Measurements from ENCODE around the gene CACNG4. TPM values are rescaled to one million over a fixed set of nuclear protein-coding genes. Genes with fewer than 3 reads are reported as not detected.

CACNG4 gene
- total RNA-seq, 1 donor from 2014 or later = 0.74 TPM

DNA sequence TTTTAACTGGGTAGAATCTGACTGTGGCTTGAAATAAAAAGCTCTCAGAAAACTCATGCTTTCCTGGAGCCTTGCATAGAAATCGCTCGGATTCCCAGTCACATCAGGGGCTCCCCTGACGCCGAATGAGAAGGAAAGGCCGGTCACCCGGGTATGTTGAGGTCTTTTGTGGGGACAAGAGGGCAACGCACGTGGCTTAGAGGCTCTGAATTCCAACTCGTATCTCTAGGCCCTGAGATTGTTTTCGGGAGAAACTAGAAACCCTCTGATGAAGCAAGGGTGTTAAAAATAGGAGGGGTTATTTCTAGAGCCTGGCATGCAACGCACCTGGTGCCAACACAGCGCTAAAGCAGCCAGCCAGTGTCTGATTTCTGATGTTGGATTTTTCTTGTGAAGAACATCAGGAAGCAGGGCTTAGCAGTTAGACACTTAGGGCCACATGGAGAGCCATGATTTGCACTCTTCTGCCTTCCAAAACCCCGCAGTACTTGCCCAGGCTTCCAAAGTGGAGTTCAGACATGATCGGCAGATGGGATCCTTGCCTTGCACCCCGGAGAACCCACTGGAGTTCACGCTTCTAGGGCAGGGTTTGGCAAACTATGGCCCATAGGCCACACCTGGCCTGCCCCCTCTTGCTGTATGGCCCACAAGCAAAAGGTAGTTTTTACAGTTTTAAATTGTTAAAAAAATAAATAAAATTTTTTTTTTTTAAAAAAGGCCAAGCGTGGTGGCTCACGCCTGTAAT is 92.4 kb downstream of the CACNG4 start:
- H3K27ac ChIP-seq = no peak overlapping the region
- H3K27me3 ChIP-seq = no peaks in the 10 kb centered on the region
- H3K4me3 ChIP-seq = no peak overlapping the region
- TF ChIP-seq, protein P1, sequence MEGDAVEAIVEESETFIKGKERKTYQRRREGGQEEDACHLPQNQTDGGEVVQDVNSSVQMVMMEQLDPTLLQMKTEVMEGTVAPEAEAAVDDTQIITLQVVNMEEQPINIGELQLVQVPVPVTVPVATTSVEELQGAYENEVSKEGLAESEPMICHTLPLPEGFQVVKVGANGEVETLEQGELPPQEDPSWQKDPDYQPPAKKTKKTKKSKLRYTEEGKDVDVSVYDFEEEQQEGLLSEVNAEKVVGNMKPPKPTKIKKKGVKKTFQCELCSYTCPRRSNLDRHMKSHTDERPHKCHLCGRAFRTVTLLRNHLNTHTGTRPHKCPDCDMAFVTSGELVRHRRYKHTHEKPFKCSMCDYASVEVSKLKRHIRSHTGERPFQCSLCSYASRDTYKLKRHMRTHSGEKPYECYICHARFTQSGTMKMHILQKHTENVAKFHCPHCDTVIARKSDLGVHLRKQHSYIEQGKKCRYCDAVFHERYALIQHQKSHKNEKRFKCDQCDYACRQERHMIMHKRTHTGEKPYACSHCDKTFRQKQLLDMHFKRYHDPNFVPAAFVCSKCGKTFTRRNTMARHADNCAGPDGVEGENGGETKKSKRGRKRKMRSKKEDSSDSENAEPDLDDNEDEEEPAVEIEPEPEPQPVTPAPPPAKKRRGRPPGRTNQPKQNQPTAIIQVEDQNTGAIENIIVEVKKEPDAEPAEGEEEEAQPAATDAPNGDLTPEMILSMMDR (IDR thresholded peaks at IDR 0.05) = no peak
- TF ChIP-seq POLR2A (IDR thresholded peaks at IDR 0.05) = no peak
- TF ChIP-seq POLR2AphosphoS5 (IDR thresholded peaks at IDR 0.05; ENCODE audit: insufficient read depth in 1 of 2, low read depth in 1 of 2) = no peak
- peak; percentile 52 to 71 for DNase-seq (ENCODE audit: extremely low spot score in 2 of 2)
- intact Hi-C loops (cut with DNase I) = no loop called here
- H3K4me1 ChIP-seq = no peaks in the 10 kb centered on the region
- no peaks in the 10 kb centered on the region for H3K9me3 ChIP-seq
- H3K36me3 ChIP-seq = no peaks in the 10 kb centered on the region

DNA sequence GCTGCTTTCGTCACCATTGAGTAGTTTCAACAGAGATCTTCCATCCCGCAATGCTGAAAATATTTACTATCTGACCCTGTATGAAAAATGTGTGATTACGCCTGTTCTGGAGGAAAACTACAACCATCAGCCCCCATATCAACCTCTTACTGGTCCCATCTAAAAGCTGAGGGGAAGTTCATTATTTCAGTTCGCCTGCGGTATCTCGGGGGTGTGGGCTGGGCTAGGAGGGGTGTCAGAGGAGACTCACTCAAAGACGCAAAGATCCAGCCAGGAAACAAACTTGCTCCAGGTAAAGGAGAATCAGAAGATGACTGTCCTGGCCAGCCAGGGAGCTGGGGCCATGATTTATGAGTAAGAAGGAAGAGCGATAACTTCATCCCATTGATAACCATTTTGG is 93.5 kb downstream of the CACNG4 start:
- Histone ChIP-seq H3K4me3 (no peak overlapping the region), H3K9me3 (no peaks in the 10 kb centered on the region), H3K4me1 (no peaks in the 10 kb centered on the region), H3K27me3 (no peaks in the 10 kb centered on the region), H3K27ac (no peak overlapping the region), H3K36me3 (no peaks in the 10 kb centered on the region)
- intact Hi-C loops (cut with DNase I) = no loop called here
- TF ChIP-seq, protein P1 (IDR thresholded peaks at IDR 0.05) = no peak
- no peak for TF ChIP-seq POLR2AphosphoS5 (IDR thresholded peaks at IDR 0.05; ENCODE audit: insufficient read depth in 1 of 2, low read depth in 1 of 2)
- no peak for TF ChIP-seq POLR2A (IDR thresholded peaks at IDR 0.05)
- peak in 1 of 2 donors; percentile 7 for DNase-seq (ENCODE audit: extremely low spot score in 2 of 2)

DNA sequence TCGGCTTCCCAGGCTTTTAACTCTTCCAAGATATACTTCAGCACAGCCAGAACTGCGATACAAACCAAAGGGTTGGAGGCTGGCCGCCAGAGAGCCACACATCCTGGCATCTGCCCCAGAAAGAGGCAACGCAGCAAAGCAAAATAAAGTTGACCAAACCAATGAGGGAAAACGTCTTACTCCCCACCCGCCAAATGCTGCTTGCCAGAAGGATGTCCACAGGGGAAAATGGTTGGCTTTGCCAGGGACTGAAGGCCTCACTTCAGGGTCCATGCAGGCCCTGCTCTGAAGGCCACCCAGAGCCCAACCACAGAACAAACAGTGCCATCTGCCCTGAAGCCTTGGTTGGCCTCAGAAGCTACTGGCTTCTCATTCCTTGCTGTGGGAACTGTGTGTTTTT is 94.9 kb downstream of the CACNG4 start:
- no peaks in the 10 kb centered on the region for H3K36me3 ChIP-seq
- H3K27me3 ChIP-seq = no peaks in the 10 kb centered on the region
- DNase-seq (ENCODE audit: extremely low spot score in 2 of 2) = peak in 1 of 2 donors; percentile 49
- no peaks in the 10 kb centered on the region for H3K9me3 ChIP-seq
- TF ChIP-seq, protein P1 (IDR thresholded peaks at IDR 0.05) = no peak
- TF ChIP-seq POLR2AphosphoS5 (IDR thresholded peaks at IDR 0.05; ENCODE audit: insufficient read depth in 1 of 2, low read depth in 1 of 2) (no peak), POLR2A (IDR thresholded peaks at IDR 0.05) (no peak)
- no peaks in the 10 kb centered on the region for H3K4me1 ChIP-seq
- no peak overlapping the region for H3K4me3 ChIP-seq
- intact Hi-C loops (cut with DNase I) = no loop called here
- H3K27ac ChIP-seq = no peak overlapping the region

DNA sequence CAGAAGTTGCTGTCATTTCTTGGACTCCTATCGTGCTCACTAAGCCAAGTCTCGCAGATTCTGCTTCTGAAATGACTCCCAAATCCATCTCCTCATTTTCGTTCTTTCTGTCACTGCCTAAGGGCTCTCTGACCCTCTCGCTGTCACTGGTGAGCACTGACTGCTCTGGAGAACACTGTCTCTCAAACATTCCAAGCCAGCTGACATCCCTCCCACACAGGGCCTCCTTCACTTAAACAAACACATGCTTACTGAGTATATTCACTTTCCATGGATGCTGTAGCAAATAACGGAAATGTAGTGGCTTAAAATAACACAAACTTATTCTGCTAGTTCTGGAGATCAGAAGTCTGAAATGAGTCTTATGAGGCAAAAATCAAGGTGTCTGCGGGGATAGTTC is 98.6 kb downstream of the CACNG4 start:
- intact Hi-C loops (cut with DNase I) = no loop called here
- DNase-seq (ENCODE audit: extremely low spot score in 2 of 2) = peak in 1 of 2 donors; percentile 25

DNA sequence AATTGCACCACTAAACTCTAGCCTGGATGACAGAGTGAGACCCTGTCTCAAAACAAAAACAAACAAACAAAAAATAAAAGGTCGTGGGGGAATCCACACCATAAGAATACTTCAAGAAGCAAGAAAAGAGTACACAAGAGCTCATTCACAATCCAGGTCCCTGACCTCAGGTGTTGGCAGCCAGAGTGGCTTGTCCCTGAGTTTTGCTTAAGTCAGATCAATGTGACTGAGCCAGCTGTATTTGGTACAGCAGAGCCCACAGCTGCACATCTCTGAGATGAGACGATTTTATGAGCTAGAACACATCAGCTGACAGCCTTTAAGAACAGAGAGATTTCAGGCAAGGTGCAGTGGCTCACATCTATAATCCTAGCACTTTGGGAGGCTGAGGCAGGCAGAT is 102.2 kb downstream of the CACNG4 start:
- Histone ChIP-seq H3K27ac (no peak overlapping the region), H3K36me3 (no peaks in the 10 kb centered on the region), H3K27me3 (no peaks in the 10 kb centered on the region), H3K4me1 (no peaks in the 10 kb centered on the region), H3K4me3 (no peak overlapping the region), H3K9me3 (no peaks in the 10 kb centered on the region)
- no peak for DNase-seq (ENCODE audit: extremely low spot score in 2 of 2)
- TF ChIP-seq, protein P1 (IDR thresholded peaks at IDR 0.05) = no peak
- TF ChIP-seq POLR2A (IDR thresholded peaks at IDR 0.05) = no peak
- TF ChIP-seq POLR2AphosphoS5 (IDR thresholded peaks at IDR 0.05; ENCODE audit: insufficient read depth in 1 of 2, low read depth in 1 of 2) = no peak
- intact Hi-C loops (cut with DNase I) = no loop called here

More for the DNA sequence above, 98.6 kb downstream of the CACNG4 start:
- no peaks in the 10 kb centered on the region for H3K36me3 ChIP-seq
- H3K27me3 ChIP-seq = no peaks in the 10 kb centered on the region
- no peak overlapping the region for H3K27ac ChIP-seq
- no peaks in the 10 kb centered on the region for H3K9me3 ChIP-seq
- H3K4me1 ChIP-seq = no peaks in the 10 kb centered on the region
- TF ChIP-seq POLR2A (IDR thresholded peaks at IDR 0.05) (no peak), POLR2AphosphoS5 (IDR thresholded peaks at IDR 0.05; ENCODE audit: insufficient read depth in 1 of 2, low read depth in 1 of 2) (no peak)
- TF ChIP-seq, protein P1 (IDR thresholded peaks at IDR 0.05) = no peak
- H3K4me3 ChIP-seq = no peak overlapping the region

Measured in vagina (tissue), 2 donors.